Calu3 (cell line): ENCODE data around the gene DYNC2H1. TPM values are rescaled to one million over a fixed set of nuclear protein-coding genes. Genes with fewer than 3 reads are reported as not detected.

Source experiments
- BruUV-seq: library from RNA; stranded (reverse); fragments of 400-500 nt; replicated peaks from 2 replicates; lab custom pipeline; 2021; lab: Mats Ljungman, UMichigan
- CTCF ChIA-PET: fragments of 300-600 bp; sonication (Branson Sonifier 250); formaldehyde crosslinking; loops from one replicate; lab custom pipeline; 2022; ENCODE audit warnings: antibody characterized with exemption; lab: Charles Lee
- DNase-seq: peaks from one replicate; pipeline ENCODE4 v3.0.0; 2022
- H3K27ac Mint-ChIP-seq: one replicate; pipeline ENCODE4 v1.8.0; 2022; ENCODE audit warnings: mixed read lengths; ENCODE audit not compliant: unreplicated experiment
- H3K27me3 Mint-ChIP-seq: one replicate; pipeline ENCODE4 v1.8.0; 2022; ENCODE audit warnings: mixed read lengths; ENCODE audit not compliant: unreplicated experiment
- H3K36me3 Mint-ChIP-seq: one replicate; pipeline ENCODE4 v1.8.0; 2022; ENCODE audit warnings: mild to moderate bottlenecking, moderate library complexity, mixed read lengths; ENCODE audit not compliant: insufficient read depth, unreplicated experiment
- H3K4me1 Mint-ChIP-seq: one replicate; pipeline ENCODE4 v1.8.0; 2022; ENCODE audit warnings: mild to moderate bottlenecking, low read depth, mixed read lengths; ENCODE audit not compliant: unreplicated experiment
- H3K4me3 Mint-ChIP-seq: one replicate; pipeline ENCODE4 v1.8.0; 2022; ENCODE audit warnings: mild to moderate bottlenecking, low read depth, moderate library complexity, mixed read lengths; ENCODE audit not compliant: unreplicated experiment
- H3K9me3 Mint-ChIP-seq: one replicate; pipeline ENCODE4 v1.8.0; 2022; ENCODE audit warnings: low read depth, mixed read lengths; ENCODE audit not compliant: unreplicated experiment
- CTCF ChIP-seq: fragments of 200-600 bp; IDR thresholded peaks from one replicate; pipeline ENCODE4 v1.8.0; 2022; ENCODE audit warnings: antibody characterized with exemption; ENCODE audit not compliant: unreplicated experiment
- intact Hi-C: fragments of 100-400 bp; cut with micrococcal nuclease; formaldehyde crosslinking; loops from one replicate; pipeline ENCODE4 v1.10.0; 2022; ENCODE audit not compliant: unreplicated experiment
- total RNA-seq: library from RNA; stranded (reverse); gene quantifications from 2 replicates; pipeline ENCODE4 v1.2.3, GENCODE V29; 2022

Gene DYNC2H1
- total RNA-seq, 1 experiment from 2014 or later: 3.4 TPM

GRCh38 chr11:103499710-103500340, 390.6 kb downstream of the DYNC2H1 start:
- CTCF ChIA-PET: no interaction called here
- Mint-ChIP-seq H3K27ac (no peak overlapping the region), H3K4me3 (no peak overlapping the region), H3K27me3 (no peaks in the 10 kb centered on the region), H3K9me3 (no peaks in the 10 kb centered on the region), H3K36me3 (no peaks in the 10 kb centered on the region), H3K4me1 (no peaks in the 10 kb centered on the region)
- DNase-seq: no peak
- no peak for TF ChIP-seq CTCF
- intact Hi-C loops: no loop called here
- no TSS peak for BruUV-seq

- Mint-ChIP-seq H3K36me3 (no peaks in the 10 kb centered on the region), H3K4me1 (no peaks in the 10 kb centered on the region), H3K4me3 (no peak overlapping the region), H3K9me3 (no peaks in the 10 kb centered on the region), H3K27me3 (no peaks in the 10 kb centered on the region), H3K27ac (no peak overlapping the region)
- TF ChIP-seq CTCF: no peak
- BruUV-seq: no TSS peak
- no peak for DNase-seq
- intact Hi-C loops: no loop called here
- CTCF ChIA-PET: no interaction called here
These were observed 406.1 kb downstream of the DYNC2H1 start for GRCh38 chr11:103515283-103515682.

GRCh38 chr11:103520792-103521191, 411.6 kb downstream of the DYNC2H1 start:
- BruUV-seq: no TSS peak
- Mint-ChIP-seq H3K27ac (no peak overlapping the region), H3K4me3 (no peak overlapping the region), H3K4me1 (no peaks in the 10 kb centered on the region), H3K9me3 (no peaks in the 10 kb centered on the region), H3K36me3 (no peaks in the 10 kb centered on the region), H3K27me3 (no peaks in the 10 kb centered on the region)
- intact Hi-C loops: no loop called here
- no peak for TF ChIP-seq CTCF
- CTCF ChIA-PET: interaction anchor here (0.7 kb wide), 1 partner anchor 12 kb away, joined by 4 read pairs; no protein-coding TSS in a partner anchor
- no peak for DNase-seq

GRCh38 chr11:103525069-103525468, 415.8 kb downstream of the DYNC2H1 start:
- no peak for TF ChIP-seq CTCF
- CTCF ChIA-PET: no interaction called here
- Mint-ChIP-seq H3K36me3 (no peaks in the 10 kb centered on the region), H3K4me3 (no peak overlapping the region), H3K27ac (no peak overlapping the region), H3K27me3 (no peaks in the 10 kb centered on the region), H3K4me1 (no peaks in the 10 kb centered on the region), H3K9me3 (no peaks in the 10 kb centered on the region)
- intact Hi-C loops: no loop called here
- DNase-seq: peak; percentile 1
- BruUV-seq: no TSS peak
